HL-60 (cell line): ENCODE results near the gene TSC22D1.
"Not testable (repeated sequence)": the region's sequence is repeated elsewhere in the genome, so short reads cannot be mapped to it uniquely, and the experiment has no call there.

Experiments used
- DNase-seq, 2 experiments: peaks; one replicate each; pipeline ENCODE4 v3.0.0-alpha.2; 2010 to 2020; ENCODE audit warnings: low read depth in 1 of 2, low spot score in 1 of 2
- H3K27ac ChIP-seq: fragments of 250-450 bp; sonication (Bioruptor Pico); replicated peaks from 2 replicates; pipeline ENCODE4 v1.5.1; 2020; ENCODE audit warnings: mild to moderate bottlenecking, moderate library complexity
- H3K27me3 ChIP-seq: fragments of 250-450 bp; sonication (Bioruptor Pico); 2 replicates; pipeline ENCODE4 v1.5.1; 2021; ENCODE audit warnings: mild to moderate bottlenecking, moderate library complexity; ENCODE audit not compliant: insufficient read depth, poor library complexity, severe bottlenecking
- H3K4me3 ChIP-seq: replicated peaks from 2 replicates; pipeline ENCODE4 v1.5.1; 2011; ENCODE audit warnings: mild to moderate bottlenecking, control low read depth, low read length; ENCODE audit not compliant: insufficient read depth
- CTCF ChIP-seq: IDR thresholded peaks from one replicate; pipeline ENCODE4 v1.5.1; 2011; ENCODE audit warnings: low read length, control low read depth, inconsistent platforms; ENCODE audit not compliant: insufficient read depth
- GABPA ChIP-seq: IDR thresholded peaks from 2 replicates; pipeline ENCODE4 v1.6.1; 2012; ENCODE audit warnings: low read depth
- POLR2AphosphoS5 ChIP-seq: IDR thresholded peaks from 2 replicates; pipeline ENCODE4 v1.6.1; 2012; ENCODE audit warnings: low read depth
- SPI1 ChIP-seq: IDR thresholded peaks from 2 replicates; pipeline ENCODE4 v1.6.1; 2012; ENCODE audit warnings: low read depth, mild to moderate bottlenecking, borderline replicate concordance
- TF ChIP-seq, protein P1 (sequence below): IDR thresholded peaks from 2 replicates; pipeline ENCODE4 v1.6.1; 2012; ENCODE audit warnings: low read depth; ENCODE audit not compliant: insufficient replicate concordance

The TSC22D1 gene

DNA sequence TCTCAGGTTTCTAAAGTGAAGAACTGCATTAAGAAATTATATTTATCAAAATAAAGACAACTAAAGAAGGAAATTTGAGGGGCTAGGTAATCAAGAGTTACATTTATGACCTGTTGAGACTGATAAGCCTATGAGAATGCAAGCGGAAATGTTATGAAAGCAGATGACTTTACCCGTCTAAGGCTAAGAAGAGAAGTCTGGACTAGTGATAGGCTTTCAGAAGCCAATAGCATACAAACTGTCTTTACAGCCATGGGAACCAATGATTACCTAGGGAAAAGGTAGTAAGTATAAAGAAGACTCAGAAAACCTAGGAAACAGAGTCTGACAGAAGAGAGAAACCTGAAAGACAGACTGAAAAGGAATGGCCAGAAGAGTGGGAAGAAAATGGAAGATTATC, 11.2 kb downstream of the TSC22D1 start:
- H3K27ac ChIP-seq, result no peak overlapping the region
- TF ChIP-seq CTCF, result no peak
- no peak for TF ChIP-seq GABPA
- TF ChIP-seq, protein P1, sequence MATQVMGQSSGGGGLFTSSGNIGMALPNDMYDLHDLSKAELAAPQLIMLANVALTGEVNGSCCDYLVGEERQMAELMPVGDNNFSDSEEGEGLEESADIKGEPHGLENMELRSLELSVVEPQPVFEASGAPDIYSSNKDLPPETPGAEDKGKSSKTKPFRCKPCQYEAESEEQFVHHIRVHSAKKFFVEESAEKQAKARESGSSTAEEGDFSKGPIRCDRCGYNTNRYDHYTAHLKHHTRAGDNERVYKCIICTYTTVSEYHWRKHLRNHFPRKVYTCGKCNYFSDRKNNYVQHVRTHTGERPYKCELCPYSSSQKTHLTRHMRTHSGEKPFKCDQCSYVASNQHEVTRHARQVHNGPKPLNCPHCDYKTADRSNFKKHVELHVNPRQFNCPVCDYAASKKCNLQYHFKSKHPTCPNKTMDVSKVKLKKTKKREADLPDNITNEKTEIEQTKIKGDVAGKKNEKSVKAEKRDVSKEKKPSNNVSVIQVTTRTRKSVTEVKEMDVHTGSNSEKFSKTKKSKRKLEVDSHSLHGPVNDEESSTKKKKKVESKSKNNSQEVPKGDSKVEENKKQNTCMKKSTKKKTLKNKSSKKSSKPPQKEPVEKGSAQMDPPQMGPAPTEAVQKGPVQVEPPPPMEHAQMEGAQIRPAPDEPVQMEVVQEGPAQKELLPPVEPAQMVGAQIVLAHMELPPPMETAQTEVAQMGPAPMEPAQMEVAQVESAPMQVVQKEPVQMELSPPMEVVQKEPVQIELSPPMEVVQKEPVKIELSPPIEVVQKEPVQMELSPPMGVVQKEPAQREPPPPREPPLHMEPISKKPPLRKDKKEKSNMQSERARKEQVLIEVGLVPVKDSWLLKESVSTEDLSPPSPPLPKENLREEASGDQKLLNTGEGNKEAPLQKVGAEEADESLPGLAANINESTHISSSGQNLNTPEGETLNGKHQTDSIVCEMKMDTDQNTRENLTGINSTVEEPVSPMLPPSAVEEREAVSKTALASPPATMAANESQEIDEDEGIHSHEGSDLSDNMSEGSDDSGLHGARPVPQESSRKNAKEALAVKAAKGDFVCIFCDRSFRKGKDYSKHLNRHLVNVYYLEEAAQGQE, result no peak
- no peaks in the 10 kb centered on the region for H3K27me3 ChIP-seq
- no peak overlapping the region for H3K4me3 ChIP-seq
- no peak for DNase-seq

GRCh38 chr13:44562853-44563252, 13.3 kb downstream of the TSC22D1 start:
- DNase-seq, H3K27ac ChIP-seq, H3K4me3 ChIP-seq, H3K27me3 ChIP-seq: not testable (repeated sequence)

- H3K4me3 ChIP-seq, result no peak overlapping the region
- no peak for TF ChIP-seq CTCF
- no peaks in the 10 kb centered on the region for H3K27me3 ChIP-seq
- H3K27ac ChIP-seq, result no peak overlapping the region
- DNase-seq, result no peak
Observed at GRCh38 chr13:44561351-44561750, 14.8 kb downstream of the TSC22D1 start.

DNA sequence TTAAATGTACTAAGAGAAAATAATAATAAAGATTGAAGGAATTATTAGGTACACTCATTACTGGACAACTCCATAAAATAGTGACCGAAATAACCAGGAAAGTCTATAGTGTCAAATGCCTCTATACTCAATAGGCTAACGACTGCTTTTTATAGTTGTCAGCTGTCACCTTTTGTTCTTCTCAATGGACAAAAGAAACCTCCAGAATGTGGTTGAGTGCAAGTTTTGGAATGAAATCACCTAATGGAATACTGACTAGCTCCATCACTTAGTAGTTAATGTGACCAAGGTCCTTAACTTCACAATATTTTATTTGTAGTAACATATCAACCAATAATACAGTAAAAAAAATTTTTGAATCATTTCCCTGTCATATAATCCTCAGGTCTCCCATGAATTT, 18.1 kb downstream of the TSC22D1 start:
- no peak for TF ChIP-seq GABPA
- TF ChIP-seq SPI1, result no peak
- TF ChIP-seq, protein P1, result no peak
- no peak for TF ChIP-seq POLR2AphosphoS5
- TF ChIP-seq CTCF, result no peak

DNA sequence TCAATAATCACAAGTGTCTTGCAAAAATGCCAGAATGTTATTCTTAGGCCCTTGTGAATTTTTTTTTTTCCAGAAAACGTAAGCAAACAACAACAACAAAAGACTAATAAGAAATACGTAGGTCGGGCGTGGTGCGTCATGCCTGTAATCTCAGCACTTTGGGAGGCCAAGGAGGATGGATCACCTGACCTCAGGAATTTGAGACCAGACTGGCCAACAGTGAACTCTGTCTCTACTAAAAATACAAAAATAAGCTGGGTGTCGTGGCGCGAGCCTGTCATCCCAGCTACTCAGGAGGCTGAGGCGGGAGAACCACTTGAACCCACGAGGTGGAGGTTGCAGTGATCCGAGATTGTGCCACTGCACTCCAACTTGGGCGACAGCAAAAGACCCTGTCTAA, 20.9 kb downstream of the TSC22D1 start:
- no peak for TF ChIP-seq POLR2AphosphoS5
- no peak for TF ChIP-seq SPI1
- TF ChIP-seq, protein P1, result no peak
- no peak for TF ChIP-seq CTCF
- H3K27me3 ChIP-seq, result no peaks in the 10 kb centered on the region
- H3K4me3 ChIP-seq, result no peak overlapping the region
- DNase-seq, result no peak
- H3K27ac ChIP-seq, result no peak overlapping the region

More for the DNA sequence above, 18.1 kb downstream of the TSC22D1 start:
- Histone ChIP-seq H3K27ac (no peak overlapping the region), H3K4me3 (no peak overlapping the region), H3K27me3 (no peaks in the 10 kb centered on the region)
- no peak for DNase-seq
